GM23338 (cell line): Measurements from ENCODE around the gene TMIE. TPM values are rescaled to one million over a fixed set of nuclear protein-coding genes. Genes with fewer than 3 reads are reported as not detected.

Source experiments
- ATAC-seq: fragments of 200-7000 bp; cut with Tn5 transposase; 3 replicates; pipeline ENCODE4 v1.9.1; 2020
- DNase-seq: peaks from one replicate; pipeline ENCODE4 v3.0.0-alpha.2; 2015; ENCODE audit warnings: low spot score
- H2AFZ ChIP-seq: fragments of 200-600 bp; sonication (generic); 2 replicates; pipeline ENCODE4 v1.8.0; 2016; ENCODE audit warnings: antibody characterized with exemption, mild to moderate bottlenecking, moderate library complexity
- H3F3A ChIP-seq: fragments of 200-600 bp; sonication (generic); replicated peaks from 2 replicates; pipeline ENCODE4 v1.8.0; 2017; ENCODE audit warnings: antibody characterized with exemption, mixed run types, low read depth
- H3K27ac ChIP-seq: fragments of 200-600 bp; sonication (generic); 2 replicates; pipeline ENCODE4 v1.6.1; 2016; ENCODE audit warnings: low read depth
- H3K27me3 ChIP-seq: fragments of 200-600 bp; sonication (generic); 2 replicates; pipeline ENCODE4 v1.8.0; 2016; ENCODE audit warnings: mild to moderate bottlenecking, mixed run types, moderate library complexity; ENCODE audit not compliant: insufficient read depth
- H3K36me3 ChIP-seq: fragments of 200-600 bp; sonication (generic); 2 replicates; pipeline ENCODE4 v1.8.0; 2016; ENCODE audit warnings: mild to moderate bottlenecking; ENCODE audit not compliant: insufficient read depth
- H3K4me1 ChIP-seq: fragments of 200-600 bp; sonication (generic); 2 replicates; pipeline ENCODE4 v1.8.0; 2016; ENCODE audit warnings: mild to moderate bottlenecking, moderate library complexity; ENCODE audit not compliant: insufficient read depth
- H3K4me2 ChIP-seq: fragments of 200-600 bp; sonication (generic); 2 replicates; pipeline ENCODE4 v1.7.1; 2017; ENCODE audit warnings: mixed run types
- H3K4me3 ChIP-seq: fragments of 200-600 bp; sonication (generic); 2 replicates; pipeline ENCODE4 v1.6.1; 2016; ENCODE audit warnings: mixed run types
- H3K79me2 ChIP-seq: fragments of 200-600 bp; sonication (generic); replicated peaks from 2 replicates; pipeline ENCODE4 v1.8.0; 2017; ENCODE audit warnings: mild to moderate bottlenecking; ENCODE audit not compliant: insufficient read depth
- H3K9me2 ChIP-seq: fragments of 200-600 bp; sonication (generic); 2 replicates; pipeline ENCODE4 v1.8.0; 2017; ENCODE audit not compliant: insufficient read depth
- H4K20me1 ChIP-seq: fragments of 200-600 bp; sonication (generic); replicated peaks from 2 replicates; pipeline ENCODE4 v1.8.0; 2017; ENCODE audit warnings: mild to moderate bottlenecking; ENCODE audit not compliant: insufficient read depth
- H3K27ac Mint-ChIP-seq: 2 replicates; pipeline ENCODE4 v1.8.0; 2020; ENCODE audit warnings: inconsistent platforms, mild to moderate bottlenecking, moderate library complexity, mixed read lengths
- H3K27me3 Mint-ChIP-seq: 3 replicates; pipeline ENCODE4 v1.8.0; 2022; ENCODE audit warnings: low read depth, mild to moderate bottlenecking, moderate library complexity, mixed read lengths, inconsistent platforms; ENCODE audit not compliant: insufficient read depth, poor library complexity
- H3K36me3 Mint-ChIP-seq: 3 replicates; pipeline ENCODE4 v1.8.0; 2021; ENCODE audit warnings: low read depth, mild to moderate bottlenecking, inconsistent platforms, moderate library complexity, mixed read lengths
- H3K4me1 Mint-ChIP-seq: 3 replicates; pipeline ENCODE4 v1.8.0; 2020; ENCODE audit warnings: mild to moderate bottlenecking, inconsistent platforms, mixed read lengths
- H3K4me3 Mint-ChIP-seq: 3 replicates; pipeline ENCODE4 v1.8.0; 2021; ENCODE audit warnings: moderate library complexity, mild to moderate bottlenecking, inconsistent platforms, mixed read lengths
- H3K9me3 Mint-ChIP-seq: 3 replicates; pipeline ENCODE4 v1.8.0; 2020; ENCODE audit warnings: moderate library complexity, mild to moderate bottlenecking, inconsistent platforms, mixed read lengths
- EZH2phosphoT487 ChIP-seq: fragments of 200-600 bp; sonication (generic); IDR thresholded peaks from one replicate; pipeline ENCODE4 v1.8.1; 2018; ENCODE audit warnings: antibody characterized with exemption; ENCODE audit not compliant: unreplicated experiment
- POLR2AphosphoS5 ChIP-seq: IDR thresholded peaks from 2 replicates; pipeline ENCODE4 v1.6.1; 2016; ENCODE audit warnings: antibody characterized with exemption, low read depth
- STAT1 ChIP-seq: IDR thresholded peaks from one replicate; pipeline ENCODE4 v1.6.1; 2016; ENCODE audit warnings: antibody characterized with exemption; ENCODE audit not compliant: unreplicated experiment
- ZNF114 ChIP-seq: fragments of 250-450 bp; sonication (Bioruptor Pico); IDR thresholded peaks from 2 replicates; pipeline ENCODE4 v1.5.0; 2020; ENCODE audit warnings: mild to moderate bottlenecking, moderate library complexity
- polyA plus RNA-seq: library from polyadenylated mRNA; unstranded; fragments of >200 nt; fragmentation: Nextera tagmentation; extraction: Ambion mirVana; gene quantifications from 2 replicates; pipeline ENCODE4 v1.2.1, GENCODE V29; 2016
- total RNA-seq: library from RNA; depleted of rRNA; stranded (reverse); fragments of >200 nt; shearing (Covaris generic); gene quantifications from 2 replicates; pipeline ENCODE4 v1.2.3, GENCODE V29; 2014
- TF ChIP-seq, protein P1 (sequence below): IDR thresholded peaks from one replicate; pipeline ENCODE4 v1.6.1; 2018; ENCODE audit warnings: antibody characterized with exemption; ENCODE audit not compliant: unreplicated experiment
- TF ChIP-seq, protein P2 (sequence below): IDR thresholded peaks from 2 replicates; pipeline ENCODE4 v1.6.1; 2016; ENCODE audit warnings: antibody characterized with exemption

The TMIE gene
- total and polyA plus RNA-seq, 2 experiments from 2014 or later: 0.84 to 1.2 TPM

DNA sequence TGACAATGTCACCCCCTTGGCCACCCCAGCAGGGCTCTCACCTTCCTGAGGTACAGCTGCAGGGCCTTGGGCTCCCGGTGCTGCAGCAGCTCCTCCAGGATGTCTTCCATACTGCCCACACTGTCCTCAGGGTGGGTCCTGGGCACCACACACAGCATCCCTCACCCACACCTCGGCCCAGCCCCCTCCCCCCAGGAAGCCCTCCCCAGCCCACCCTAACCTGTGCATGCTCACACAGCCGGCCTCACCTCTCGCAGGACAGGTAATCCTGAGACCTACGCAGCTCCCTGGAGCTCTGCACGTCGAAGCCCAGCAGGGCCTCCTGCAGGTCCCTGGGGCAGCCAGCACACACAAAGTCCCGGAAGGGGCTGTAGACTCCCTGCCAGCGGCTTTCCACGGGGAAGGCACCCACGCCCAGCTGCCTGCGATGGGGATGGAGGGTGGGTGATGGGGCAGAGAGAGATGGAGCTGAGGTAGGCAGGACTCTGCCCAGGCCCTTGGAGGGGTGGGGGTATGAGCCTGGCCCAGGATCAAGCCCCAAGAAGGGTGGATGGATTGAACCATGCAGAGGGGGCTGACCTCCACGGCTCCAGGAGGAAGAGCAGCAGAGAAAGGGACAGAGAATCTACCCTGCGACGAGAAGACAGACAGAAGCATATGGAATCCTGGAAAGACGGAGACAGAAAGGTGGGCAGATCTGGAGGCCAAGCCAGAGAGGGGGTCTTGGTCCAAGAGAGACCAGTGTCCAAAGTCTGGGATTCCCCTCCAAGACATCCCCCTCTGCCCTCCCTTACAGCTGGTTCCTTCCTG, 24.4 kb upstream of the TMIE start:
- Histone ChIP-seq H3K4me1 (no peaks in the 10 kb centered on the region), H3K79me2 (no peaks in the 10 kb centered on the region), H3K9me2 (0 out of 2 replicates have a peak, but pooled peaks cover 4% of the 10 kb centered on the region), H3K4me2 (no peak overlapping the region), H2AFZ (no peak overlapping the region), H4K20me1 (no peaks in the 10 kb centered on the region; the same call in 1 of the 2 replicates), H3K27me3 (no peaks in the 10 kb centered on the region), H3K27ac (no peak overlapping the region), H3K36me3 (no peaks in the 10 kb centered on the region), H3K4me3 (no peak overlapping the region), H3F3A (no peaks in the 10 kb centered on the region)
- DNase-seq (no peak), ATAC-seq (no peak)
- Mint-ChIP-seq H3K4me1 (no peaks in the 10 kb centered on the region; the same call in 2 of the 3 replicates), H3K27me3 (peaks cover 15% of the 10 kb centered on the region), H3K4me3 (no peak overlapping the region), H3K27ac (no peak overlapping the region), H3K9me3 (no peaks in the 10 kb centered on the region), H3K36me3 (peaks cover 4% of the 10 kb centered on the region)
- TF ChIP-seq, protein P1, sequence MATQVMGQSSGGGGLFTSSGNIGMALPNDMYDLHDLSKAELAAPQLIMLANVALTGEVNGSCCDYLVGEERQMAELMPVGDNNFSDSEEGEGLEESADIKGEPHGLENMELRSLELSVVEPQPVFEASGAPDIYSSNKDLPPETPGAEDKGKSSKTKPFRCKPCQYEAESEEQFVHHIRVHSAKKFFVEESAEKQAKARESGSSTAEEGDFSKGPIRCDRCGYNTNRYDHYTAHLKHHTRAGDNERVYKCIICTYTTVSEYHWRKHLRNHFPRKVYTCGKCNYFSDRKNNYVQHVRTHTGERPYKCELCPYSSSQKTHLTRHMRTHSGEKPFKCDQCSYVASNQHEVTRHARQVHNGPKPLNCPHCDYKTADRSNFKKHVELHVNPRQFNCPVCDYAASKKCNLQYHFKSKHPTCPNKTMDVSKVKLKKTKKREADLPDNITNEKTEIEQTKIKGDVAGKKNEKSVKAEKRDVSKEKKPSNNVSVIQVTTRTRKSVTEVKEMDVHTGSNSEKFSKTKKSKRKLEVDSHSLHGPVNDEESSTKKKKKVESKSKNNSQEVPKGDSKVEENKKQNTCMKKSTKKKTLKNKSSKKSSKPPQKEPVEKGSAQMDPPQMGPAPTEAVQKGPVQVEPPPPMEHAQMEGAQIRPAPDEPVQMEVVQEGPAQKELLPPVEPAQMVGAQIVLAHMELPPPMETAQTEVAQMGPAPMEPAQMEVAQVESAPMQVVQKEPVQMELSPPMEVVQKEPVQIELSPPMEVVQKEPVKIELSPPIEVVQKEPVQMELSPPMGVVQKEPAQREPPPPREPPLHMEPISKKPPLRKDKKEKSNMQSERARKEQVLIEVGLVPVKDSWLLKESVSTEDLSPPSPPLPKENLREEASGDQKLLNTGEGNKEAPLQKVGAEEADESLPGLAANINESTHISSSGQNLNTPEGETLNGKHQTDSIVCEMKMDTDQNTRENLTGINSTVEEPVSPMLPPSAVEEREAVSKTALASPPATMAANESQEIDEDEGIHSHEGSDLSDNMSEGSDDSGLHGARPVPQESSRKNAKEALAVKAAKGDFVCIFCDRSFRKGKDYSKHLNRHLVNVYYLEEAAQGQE: no peak
- TF ChIP-seq EZH2phosphoT487: no peak

- H3K4me2 ChIP-seq: no peak overlapping the region
- DNase-seq: no peak
- H3K79me2 ChIP-seq: no peaks in the 10 kb centered on the region
- no peak overlapping the region for H2AFZ ChIP-seq
- Mint-ChIP-seq H3K27me3 (peaks cover 17% of the 10 kb centered on the region), H3K9me3 (no peaks in the 10 kb centered on the region), H3K4me3 (no peak overlapping the region), H3K27ac (no peak overlapping the region), H3K4me1 (no peaks in the 10 kb centered on the region; the same call in 2 of the 3 replicates), H3K36me3 (peaks cover 4% of the 10 kb centered on the region)
- no peak; the same call in 2 of the 3 replicates for ATAC-seq
- no peak overlapping the region for H3K27ac ChIP-seq
- no peaks in the 10 kb centered on the region for H3K27me3 ChIP-seq
- no peaks in the 10 kb centered on the region for H3K4me1 ChIP-seq
- H3F3A ChIP-seq: no peaks in the 10 kb centered on the region
- H4K20me1 ChIP-seq: no peaks in the 10 kb centered on the region; the same call in 1 of the 2 replicates
- no peaks in the 10 kb centered on the region for H3K36me3 ChIP-seq
- H3K9me2 ChIP-seq: 0 out of 2 replicates have a peak, but pooled peaks cover 4% of the 10 kb centered on the region
- H3K4me3 ChIP-seq: no peak overlapping the region
- TF ChIP-seq POLR2AphosphoS5 (no peak), ZNF114 (CRISPR knock-in tag) (no peak), STAT1 (no peak)
- TF ChIP-seq, protein P2, sequence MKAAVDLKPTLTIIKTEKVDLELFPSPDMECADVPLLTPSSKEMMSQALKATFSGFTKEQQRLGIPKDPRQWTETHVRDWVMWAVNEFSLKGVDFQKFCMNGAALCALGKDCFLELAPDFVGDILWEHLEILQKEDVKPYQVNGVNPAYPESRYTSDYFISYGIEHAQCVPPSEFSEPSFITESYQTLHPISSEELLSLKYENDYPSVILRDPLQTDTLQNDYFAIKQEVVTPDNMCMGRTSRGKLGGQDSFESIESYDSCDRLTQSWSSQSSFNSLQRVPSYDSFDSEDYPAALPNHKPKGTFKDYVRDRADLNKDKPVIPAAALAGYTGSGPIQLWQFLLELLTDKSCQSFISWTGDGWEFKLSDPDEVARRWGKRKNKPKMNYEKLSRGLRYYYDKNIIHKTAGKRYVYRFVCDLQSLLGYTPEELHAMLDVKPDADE: no peak
- TF ChIP-seq, protein P1: no peak
Observed at GRCh38 chr3:46677411-46677726, 23.8 kb upstream of the TMIE start.
